OCI-LY7 (cell line): ENCODE measurements around the gene ST6GAL1.

ENCODE experiments used
- CTCF ChIP-seq: fragments of 200-600 bp; sonication (generic); conservative IDR thresholded peaks from 2 replicates; pipeline ENCODE4 v1.5.1; 2014; ENCODE audit warnings: mild to moderate bottlenecking, antibody characterized with exemption, low read length, moderate library complexity, mixed read lengths
- EZH2phosphoT487 ChIP-seq: fragments of 200-600 bp; sonication (generic); IDR thresholded peaks from 2 replicates; pipeline ENCODE4 v1.6.1; 2018; ENCODE audit warnings: low read depth, borderline replicate concordance, mild to moderate bottlenecking, mixed run types, antibody characterized with exemption, low read length, moderate library complexity, mixed read lengths

- TF ChIP-seq CTCF (no peak), EZH2phosphoT487 (no peak)
Measured at GRCh38 chr3:186940967-186941366, 10.6 kb downstream of the ST6GAL1 start.
